Stomach (tissue), 4 donors: ENCODE measurements around the gene TTLL11.

Experiments
- CTCF ChIP-seq, 7 experiments: fragments of 450-650 bp in 4 of 7; fragments of 200-600 bp in 3 of 7; sonication (generic) in 3 of 7; IDR thresholded peaks; one replicate each; pipeline ENCODE4 v1.5.1; 2016 to 2019; ENCODE audit warnings: antibody characterized with exemption in 7 of 7, control low read depth in 2 of 7, mild to moderate bottlenecking in 1 of 7
- EP300 ChIP-seq: sonication (generic); formaldehyde crosslinking; IDR thresholded peaks from one replicate; pipeline ENCODE4 v1.6.1; 2017; ENCODE audit warnings: antibody characterized with exemption
- POLR2A ChIP-seq, 4 donors: fragments of 450-650 bp; IDR thresholded peaks; one replicate each; pipeline ENCODE4 v1.6.1; 2016; ENCODE audit warnings: antibody characterized with exemption in 4 of 4, control low read depth in 2 of 4, mild to moderate bottlenecking in 1 of 4, moderate library complexity in 1 of 4
- POLR2AphosphoS5 ChIP-seq, 3 donors: sonication (generic); formaldehyde crosslinking; IDR thresholded peaks; one replicate each; pipeline ENCODE4 v1.6.1; 2016; ENCODE audit warnings: antibody characterized with exemption in 3 of 3

GRCh38 chr9:121853617-121854395 lies 239.3 kb downstream of the TTLL11 start:
- TF ChIP-seq CTCF (IDR thresholded peaks at IDR 0.05) (no peak), POLR2A (IDR thresholded peaks at IDR 0.05) (no peak), POLR2AphosphoS5 (IDR thresholded peaks at IDR 0.05) (no peak), EP300 (no peak)
